ENCODE data around the gene SENP8.

The SENP8 gene

GRCh38 chr15:72116731-72117485 is 1.3 kb upstream of the SENP8 start:
- H3K4me3 ChIP-seq (replicated peaks; ENCODE audit: low read depth, low read length) = peak overlapping the region; percentile 94
- H3K27me3 ChIP-seq (replicated peaks; ENCODE audit: control insufficient read depth, insufficient read depth, low read length) = no peaks in the 10 kb centered on the region
- DNase-seq (ENCODE audit: extremely low read depth, insufficient read length) = no peak
- TF ChIP-seq, protein P1, sequence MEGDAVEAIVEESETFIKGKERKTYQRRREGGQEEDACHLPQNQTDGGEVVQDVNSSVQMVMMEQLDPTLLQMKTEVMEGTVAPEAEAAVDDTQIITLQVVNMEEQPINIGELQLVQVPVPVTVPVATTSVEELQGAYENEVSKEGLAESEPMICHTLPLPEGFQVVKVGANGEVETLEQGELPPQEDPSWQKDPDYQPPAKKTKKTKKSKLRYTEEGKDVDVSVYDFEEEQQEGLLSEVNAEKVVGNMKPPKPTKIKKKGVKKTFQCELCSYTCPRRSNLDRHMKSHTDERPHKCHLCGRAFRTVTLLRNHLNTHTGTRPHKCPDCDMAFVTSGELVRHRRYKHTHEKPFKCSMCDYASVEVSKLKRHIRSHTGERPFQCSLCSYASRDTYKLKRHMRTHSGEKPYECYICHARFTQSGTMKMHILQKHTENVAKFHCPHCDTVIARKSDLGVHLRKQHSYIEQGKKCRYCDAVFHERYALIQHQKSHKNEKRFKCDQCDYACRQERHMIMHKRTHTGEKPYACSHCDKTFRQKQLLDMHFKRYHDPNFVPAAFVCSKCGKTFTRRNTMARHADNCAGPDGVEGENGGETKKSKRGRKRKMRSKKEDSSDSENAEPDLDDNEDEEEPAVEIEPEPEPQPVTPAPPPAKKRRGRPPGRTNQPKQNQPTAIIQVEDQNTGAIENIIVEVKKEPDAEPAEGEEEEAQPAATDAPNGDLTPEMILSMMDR (IDR thresholded peaks at IDR 0.05; ENCODE audit: insufficient read depth, low read length, poor library complexity, severe bottlenecking) = no peak
- H3K36me3 ChIP-seq (ENCODE audit: control insufficient read depth, insufficient read depth, low read length) = no peaks in the 10 kb centered on the region

DNA sequence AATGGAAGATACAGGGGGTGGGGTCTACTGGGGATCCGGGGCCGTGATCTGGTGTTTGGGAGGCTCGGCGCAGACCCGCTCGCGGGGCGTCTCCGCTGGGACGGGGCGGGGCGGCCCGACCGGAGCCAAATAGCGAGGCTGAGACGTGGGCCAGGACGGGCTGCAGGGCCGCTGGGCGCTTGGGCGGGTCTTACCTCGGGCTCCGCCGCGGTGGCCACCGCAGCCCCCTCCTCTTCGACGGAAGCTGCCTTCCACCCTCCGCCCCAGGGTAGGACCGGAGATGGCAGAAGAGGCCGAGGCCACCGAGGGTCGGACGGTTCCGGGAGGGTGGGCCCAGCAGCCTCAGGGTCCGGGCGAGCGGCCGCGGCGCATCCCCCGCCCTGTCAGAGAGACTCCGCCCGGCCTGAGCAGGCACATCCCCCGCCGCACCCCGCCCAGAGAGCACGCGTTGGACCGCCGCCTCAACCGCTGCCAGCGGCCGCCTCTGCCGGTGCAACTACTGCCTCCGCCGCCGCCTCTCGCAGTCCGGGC is 652 bp upstream of the SENP8 start:
- DNase-seq (ENCODE audit: extremely low read depth, insufficient read length) = no peak
- Histone ChIP-seq H3K4me3 (replicated peaks; ENCODE audit: low read depth, low read length) (peak overlapping the region; percentile 94), H3K27me3 (replicated peaks; ENCODE audit: control insufficient read depth, insufficient read depth, low read length) (no peaks in the 10 kb centered on the region), H3K36me3 (ENCODE audit: control insufficient read depth, insufficient read depth, low read length) (no peaks in the 10 kb centered on the region)
- TF ChIP-seq, protein P1 (IDR thresholded peaks at IDR 0.05; ENCODE audit: insufficient read depth, low read length, poor library complexity, severe bottlenecking) = no peak

GRCh38 chr15:72124218-72124617 is 6.0 kb downstream of the SENP8 start:
- no peak overlapping the region for H3K4me3 ChIP-seq (replicated peaks; ENCODE audit: low read depth, low read length)
- no peaks in the 10 kb centered on the region for H3K36me3 ChIP-seq (ENCODE audit: control insufficient read depth, insufficient read depth, low read length)
- no peak for DNase-seq (ENCODE audit: extremely low read depth, insufficient read length)
- no peaks in the 10 kb centered on the region for H3K27me3 ChIP-seq (replicated peaks; ENCODE audit: control insufficient read depth, insufficient read depth, low read length)
- TF ChIP-seq, protein P1 (IDR thresholded peaks at IDR 0.05; ENCODE audit: insufficient read depth, low read length, poor library complexity, severe bottlenecking) = no peak

DNA sequence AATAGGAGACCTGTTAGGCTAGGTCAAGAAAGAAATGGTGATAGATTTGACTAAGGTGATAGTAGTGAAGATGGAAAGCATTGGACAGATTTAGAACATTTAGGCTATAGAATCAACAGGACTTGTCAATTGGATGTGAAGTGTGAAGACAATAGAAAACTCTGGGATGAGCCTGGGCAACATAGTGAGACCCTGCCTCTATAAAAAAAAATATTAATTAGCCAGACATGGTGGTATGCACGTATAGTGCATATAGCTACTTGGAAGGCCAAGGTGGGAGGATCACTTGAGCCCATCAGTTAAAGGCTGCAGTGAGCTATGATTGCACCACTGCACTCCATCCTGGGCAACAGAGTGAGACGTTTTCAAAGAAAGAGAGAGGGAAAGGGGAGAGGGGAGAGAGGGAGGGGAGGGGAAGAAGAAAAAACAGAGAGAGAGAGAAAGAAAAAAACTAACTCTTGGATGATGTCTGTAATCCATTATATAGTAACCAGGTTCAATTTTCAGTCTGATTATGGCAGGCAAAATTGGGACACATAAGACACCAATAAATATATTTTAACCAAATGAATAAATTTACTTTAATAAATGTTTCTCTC is 9.6 kb downstream of the SENP8 start:
- Histone ChIP-seq H3K27me3 (replicated peaks; ENCODE audit: control insufficient read depth, insufficient read depth, low read length) (no peaks in the 10 kb centered on the region), H3K36me3 (ENCODE audit: control insufficient read depth, insufficient read depth, low read length) (no peaks in the 10 kb centered on the region), H3K4me3 (replicated peaks; ENCODE audit: low read depth, low read length) (no peak overlapping the region)
- no peak for DNase-seq (ENCODE audit: extremely low read depth, insufficient read length)
- TF ChIP-seq, protein P1 (IDR thresholded peaks at IDR 0.05; ENCODE audit: insufficient read depth, low read length, poor library complexity, severe bottlenecking) = no peak

- H3K36me3 ChIP-seq (ENCODE audit: control insufficient read depth, insufficient read depth, low read length) = no peaks in the 10 kb centered on the region
- TF ChIP-seq, protein P1 (IDR thresholded peaks at IDR 0.05; ENCODE audit: insufficient read depth, low read length, poor library complexity, severe bottlenecking) = no peak
Measured at GRCh38 chr15:72128359-72128758, 10.2 kb downstream of the SENP8 start.

More at GRCh38 chr15:72128359-72128758, 10.2 kb downstream of the SENP8 start:
- no peak for DNase-seq (ENCODE audit: extremely low read depth, insufficient read length)
- H3K4me3 ChIP-seq (replicated peaks; ENCODE audit: low read depth, low read length) = no peak overlapping the region
- H3K27me3 ChIP-seq (replicated peaks; ENCODE audit: control insufficient read depth, insufficient read depth, low read length) = no peaks in the 10 kb centered on the region

All from GM06990 (cell line).